Measurements from ENCODE around the gene SRC.

GRCh38 chr20:37405351-37405897, 59.5 kb downstream of the SRC start:
- TF ChIP-seq EZH2 (IDR thresholded peaks at IDR 0.05) (no peak), POLR2AphosphoS5 (IDR thresholded peaks at IDR 0.05; ENCODE audit: borderline replicate concordance, low read depth, low read length) (no peak)
